Muscle layer of duodenum (tissue), 2 donors: Measurements from ENCODE around the gene RCAN1.

Source experiments
- H3K27ac ChIP-seq: one replicate; pipeline ENCODE4 v1.7.0; 2013; ENCODE audit warnings: mild to moderate bottlenecking, low read length
- H3K27me3 ChIP-seq: one replicate; pipeline ENCODE4 v1.7.0; 2013; ENCODE audit warnings: low read depth, mild to moderate bottlenecking, control low read depth, low read length
- H3K36me3 ChIP-seq, 2 donors: one replicate each; pipeline ENCODE4 v1.7.0; 2013; ENCODE audit warnings: low read length in 2 of 2, control low read depth in 1 of 2, mild to moderate bottlenecking in 1 of 2; ENCODE audit not compliant: insufficient read depth in 2 of 2, control insufficient read depth in 1 of 2
- H3K4me1 ChIP-seq, 2 donors: one replicate each; pipeline ENCODE4 v1.7.0; 2013; ENCODE audit warnings: low read length in 2 of 2, mild to moderate bottlenecking in 2 of 2, control low read depth in 1 of 2, moderate library complexity in 1 of 2; ENCODE audit not compliant: insufficient read depth in 2 of 2, control insufficient read depth in 1 of 2
- H3K4me3 ChIP-seq, 2 donors: one replicate each; pipeline ENCODE4 v1.7.0; 2013; ENCODE audit warnings: low read length in 2 of 2, low read depth in 1 of 2, mild to moderate bottlenecking in 1 of 2
- H3K9me3 ChIP-seq, 2 donors: one replicate each; pipeline ENCODE4 v1.7.0; 2013; ENCODE audit warnings: low read length in 2 of 2, control low read depth in 1 of 2, mild to moderate bottlenecking in 1 of 2; ENCODE audit not compliant: control insufficient read depth in 1 of 2
- donor health status: healthy.

Gene RCAN1

DNA sequence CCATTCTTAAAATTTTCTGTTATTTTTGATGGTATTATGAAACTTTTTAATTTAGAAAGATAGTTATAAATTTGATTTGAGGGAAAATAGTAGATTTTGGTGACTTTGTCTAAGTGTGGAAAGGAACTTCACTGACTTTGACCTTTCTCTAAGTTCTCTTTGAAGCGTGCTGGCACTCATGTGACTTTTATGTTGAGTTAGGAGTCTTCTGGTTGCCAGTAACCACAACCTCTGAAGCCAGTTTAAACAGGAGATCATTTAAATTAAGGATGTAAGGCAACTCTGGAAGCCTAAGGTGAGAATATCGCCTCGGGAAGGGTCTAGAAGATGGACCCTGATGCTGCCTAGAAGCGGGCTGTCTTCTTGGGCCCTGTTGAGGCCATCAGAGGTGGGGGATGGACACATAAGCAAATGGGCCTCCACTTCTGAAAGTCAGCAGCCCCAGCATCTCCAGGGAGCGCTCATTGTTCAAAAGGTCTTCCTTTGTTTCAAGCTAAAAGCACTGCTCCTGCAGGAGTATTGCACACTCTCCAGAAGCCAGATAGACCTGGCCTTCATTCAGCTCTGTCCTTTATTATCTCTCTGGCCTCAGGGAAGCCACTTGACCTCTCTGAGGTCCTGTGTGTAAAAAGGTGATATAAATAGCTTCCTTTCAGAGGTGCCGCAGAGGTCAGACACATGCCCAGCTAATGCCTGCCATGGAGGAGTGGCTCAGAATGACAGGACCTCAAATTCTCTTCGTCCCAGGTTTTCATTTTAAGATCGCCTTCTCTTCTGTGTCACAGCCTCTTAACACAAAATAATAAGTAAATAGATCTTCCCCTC is 5.1 kb upstream of the RCAN1 start:
- no peaks in the 10 kb centered on the region for H3K27me3 ChIP-seq
- no peaks in the 10 kb centered on the region for H3K36me3 ChIP-seq
- H3K4me3 ChIP-seq = no peak overlapping the region
- H3K4me1 ChIP-seq = no peaks in the 10 kb centered on the region
- no peaks in the 10 kb centered on the region for H3K9me3 ChIP-seq
- no peak overlapping the region for H3K27ac ChIP-seq

DNA sequence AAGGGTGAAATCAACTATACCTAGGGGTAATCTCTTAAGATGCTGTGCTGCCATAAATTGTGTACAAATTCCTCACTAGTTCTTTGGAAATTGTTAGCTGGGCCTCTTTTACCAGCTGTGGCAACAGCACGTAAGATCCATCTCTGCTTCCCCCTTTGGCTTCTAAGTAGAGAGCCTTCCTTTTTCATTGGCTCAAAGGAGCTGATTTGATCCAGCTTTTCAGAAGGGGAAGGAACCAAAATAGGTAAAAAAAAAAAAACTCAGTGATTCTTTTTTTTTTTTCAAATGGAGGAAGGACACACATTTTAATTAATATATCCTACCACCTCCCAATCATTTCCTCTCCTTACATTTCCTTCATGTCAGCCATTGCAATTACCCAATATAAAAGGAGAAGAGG is 4.0 kb upstream of the RCAN1 start:
- Histone ChIP-seq H3K9me3 (no peaks in the 10 kb centered on the region), H3K27ac (no peak overlapping the region), H3K36me3 (no peaks in the 10 kb centered on the region), H3K4me3 (no peak overlapping the region), H3K27me3 (no peaks in the 10 kb centered on the region), H3K4me1 (peaks cover 0 to under 1% of the 10 kb centered on the region in 2 donors)

DNA sequence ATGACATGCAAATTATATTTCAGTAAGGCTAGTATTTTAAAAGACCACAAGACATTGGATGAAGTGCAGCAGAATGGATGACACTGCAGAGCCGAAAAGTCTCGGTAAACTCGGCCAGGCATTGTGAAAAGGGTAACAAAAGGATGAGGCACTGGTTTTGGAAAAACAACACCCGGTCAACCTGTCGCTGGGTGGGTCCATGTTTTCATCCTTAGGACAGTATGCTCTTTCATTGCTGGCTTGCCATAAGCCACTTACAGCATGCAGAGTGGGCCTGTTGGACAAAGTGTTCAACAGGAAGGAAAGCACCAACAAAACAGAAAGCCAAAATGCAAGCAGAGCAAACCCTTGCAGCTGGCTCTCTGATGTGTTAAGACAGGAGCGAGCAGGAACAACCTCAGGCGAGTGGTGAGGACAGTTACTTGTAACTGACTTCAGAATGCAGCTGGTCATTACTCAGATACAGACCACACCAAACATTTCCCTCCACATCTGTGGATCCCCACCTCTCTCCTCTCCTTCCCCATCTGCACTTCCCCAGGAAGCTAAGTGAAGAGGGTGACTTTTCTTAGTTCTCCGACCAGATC is 2.9 kb upstream of the RCAN1 start:
- H3K4me1 ChIP-seq = peaks cover 0 to 11% of the 10 kb centered on the region in 2 donors
- no peak overlapping the region for H3K27ac ChIP-seq
- no peaks in the 10 kb centered on the region for H3K27me3 ChIP-seq
- no peaks in the 10 kb centered on the region for H3K9me3 ChIP-seq
- no peaks in the 10 kb centered on the region for H3K36me3 ChIP-seq
- no peak overlapping the region for H3K4me3 ChIP-seq

DNA sequence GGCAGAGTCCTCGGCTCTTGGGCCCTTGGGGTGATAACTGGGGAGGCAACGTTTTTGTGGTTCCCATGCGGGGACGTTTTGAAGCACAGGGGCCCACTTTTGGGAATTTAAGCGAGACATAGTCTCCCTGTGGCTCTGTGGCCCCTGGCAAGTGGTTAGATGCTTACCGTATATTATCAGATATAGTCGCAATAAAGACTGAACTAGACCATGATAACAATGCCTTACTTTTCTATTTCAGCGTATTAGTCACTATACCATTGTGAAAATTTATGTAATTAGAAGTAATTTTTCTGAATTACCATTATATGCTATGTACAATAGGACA is 538 bp upstream of the RCAN1 start:
- H3K27ac ChIP-seq = peak overlapping the region; percentile 87
- no peaks in the 10 kb centered on the region for H3K36me3 ChIP-seq
- H3K9me3 ChIP-seq = no peaks in the 10 kb centered on the region
- H3K27me3 ChIP-seq = no peaks in the 10 kb centered on the region
- peaks cover 0 to 19% of the 10 kb centered on the region in 2 donors for H3K4me1 ChIP-seq
- peak overlapping the region; percentile 70 to 81 for H3K4me3 ChIP-seq

DNA sequence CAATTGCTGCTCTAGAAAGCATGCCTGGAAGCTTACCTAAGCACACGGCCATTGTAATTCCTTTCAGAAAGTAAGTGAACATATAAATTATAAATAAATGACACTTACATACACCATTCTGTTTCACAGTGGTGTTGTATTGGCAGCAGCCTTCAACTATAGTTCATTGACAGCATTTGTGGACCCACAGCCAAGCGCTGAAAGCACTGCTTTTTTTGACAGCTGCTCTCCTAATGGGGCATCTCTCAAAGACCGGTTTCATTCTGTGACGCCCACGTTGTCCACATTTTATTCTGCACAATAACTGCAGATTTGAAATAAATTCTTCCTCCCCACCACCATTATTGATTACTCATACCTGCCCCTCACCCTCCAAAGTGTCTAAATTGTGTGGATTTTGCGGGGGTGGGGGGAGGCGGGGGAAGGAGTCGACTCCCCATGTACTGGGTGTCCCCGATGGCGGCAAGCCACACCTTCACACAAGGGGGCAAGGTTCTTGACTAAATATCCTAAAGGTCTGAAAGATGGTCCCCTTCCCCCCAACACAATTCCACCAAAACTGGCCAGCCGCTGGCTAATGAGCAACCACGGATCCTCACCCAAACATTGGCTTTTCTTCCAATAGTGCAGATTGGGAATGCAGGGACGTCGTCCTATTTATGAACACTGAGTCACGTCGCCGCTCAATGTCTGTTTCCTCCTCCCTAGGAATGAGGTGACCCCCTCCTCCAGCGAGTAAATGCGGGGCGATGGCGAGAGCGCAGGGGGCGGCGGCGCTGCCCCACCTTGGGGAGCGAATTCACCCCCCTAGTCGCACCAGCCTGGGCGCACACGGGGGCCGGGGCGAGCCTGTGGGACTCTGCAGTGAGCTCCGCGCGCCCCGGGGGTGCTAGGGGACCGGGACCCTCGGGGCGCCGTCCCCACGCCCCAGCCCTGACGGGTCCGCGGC is 960 bp downstream of the RCAN1 start:
- H3K27ac ChIP-seq = no peak overlapping the region
- no peaks in the 10 kb centered on the region for H3K9me3 ChIP-seq
- H3K27me3 ChIP-seq = no peaks in the 10 kb centered on the region
- H3K4me3 ChIP-seq = peak overlapping the region; percentile 68 to 81
- no peaks in the 10 kb centered on the region for H3K36me3 ChIP-seq
- H3K4me1 ChIP-seq = peaks cover 0 to 29% of the 10 kb centered on the region in 2 donors

GRCh38 chr21:34612557-34612956 is 2.4 kb downstream of the RCAN1 start:
- Histone ChIP-seq H3K36me3 (no peaks in the 10 kb centered on the region), H3K27ac (no peak overlapping the region), H3K4me3 (no peak overlapping the region), H3K9me3 (no peaks in the 10 kb centered on the region), H3K27me3 (no peaks in the 10 kb centered on the region), H3K4me1 (peaks cover 0 to 29% of the 10 kb centered on the region in 2 donors)

- Histone ChIP-seq H3K27ac (no peak overlapping the region), H3K4me3 (no peak overlapping the region), H3K36me3 (no peaks in the 10 kb centered on the region), H3K27me3 (no peaks in the 10 kb centered on the region), H3K4me1 (peaks cover 0 to 29% of the 10 kb centered on the region in 2 donors), H3K9me3 (no peaks in the 10 kb centered on the region)
Measured at GRCh38 chr21:34612056-34612455, 2.9 kb downstream of the RCAN1 start.

GRCh38 chr21:34611528-34611927 is 3.4 kb downstream of the RCAN1 start:
- H3K4me3 ChIP-seq = no peak overlapping the region
- no peaks in the 10 kb centered on the region for H3K36me3 ChIP-seq
- H3K4me1 ChIP-seq = peaks cover 0 to 29% of the 10 kb centered on the region in 2 donors
- no peak overlapping the region for H3K27ac ChIP-seq
- no peaks in the 10 kb centered on the region for H3K9me3 ChIP-seq
- H3K27me3 ChIP-seq = no peaks in the 10 kb centered on the region

- no peaks in the 10 kb centered on the region for H3K9me3 ChIP-seq
- H3K27ac ChIP-seq = no peak overlapping the region
- H3K36me3 ChIP-seq = no peaks in the 10 kb centered on the region
- no peaks in the 10 kb centered on the region for H3K27me3 ChIP-seq
- no peak overlapping the region for H3K4me3 ChIP-seq
- peaks cover 0 to 29% of the 10 kb centered on the region in 2 donors for H3K4me1 ChIP-seq
Measured at GRCh38 chr21:34609933-34610549, 4.9 kb downstream of the RCAN1 start.

GRCh38 chr21:34609244-34609932 is 5.5 kb downstream of the RCAN1 start:
- Histone ChIP-seq H3K27ac (no peak overlapping the region), H3K4me3 (no peak overlapping the region), H3K27me3 (no peaks in the 10 kb centered on the region), H3K36me3 (no peaks in the 10 kb centered on the region), H3K9me3 (no peaks in the 10 kb centered on the region), H3K4me1 (peaks cover 0 to 29% of the 10 kb centered on the region in 2 donors)
